Thoracic aorta (tissue), 2 donors: ENCODE results near the gene ESYT3. TPM values are rescaled to one million over a fixed set of nuclear protein-coding genes. Genes with fewer than 3 reads are reported as not detected.
"Not testable (repeated sequence)": the region's sequence is repeated elsewhere in the genome, so short reads cannot be mapped to it uniquely, and the experiment has no call there.

Experiments used
- ATAC-seq: fragments of 150-250 bp; one replicate; pipeline ENCODE4 v1.8.0; 2017; ENCODE audit warnings: low read depth; ENCODE audit not compliant: insufficient number of reproducible peaks, low FRiP score
- DNase-seq: peaks from one replicate; pipeline ENCODE4 v3.0.0-alpha.2; 2020; ENCODE audit warnings: low spot score
- H3K27ac ChIP-seq, 2 donors: fragments of 200-600 bp; sonication (generic); 1 replicate in 1 of 2; 2 replicates in 1 of 2; pipeline ENCODE4 v1.5.1; 2016; ENCODE audit warnings: mild to moderate bottlenecking in 2 of 2, moderate library complexity in 2 of 2
- H3K27me3 ChIP-seq: fragments of 200-600 bp; sonication (generic); replicated peaks from 2 replicates; pipeline ENCODE4 v1.6.0; 2016; ENCODE audit warnings: mild to moderate bottlenecking; ENCODE audit not compliant: insufficient read depth
- H3K36me3 ChIP-seq: fragments of 200-600 bp; sonication (generic); one replicate; pipeline ENCODE4 v1.5.1; 2016
- H3K4me1 ChIP-seq, 2 donors: fragments of 200-600 bp; sonication (generic); 1 replicate in 1 of 2; 2 replicates in 1 of 2; pipeline versions ENCODE4 v1.5.1 to v1.6.0; 2016; ENCODE audit warnings: low read depth in 2 of 2, mild to moderate bottlenecking in 1 of 2; ENCODE audit not compliant: control insufficient read depth in 1 of 2
- H3K4me3 ChIP-seq: fragments of 200-600 bp; sonication (generic); 2 replicates; pipeline ENCODE4 v1.5.1; 2016; ENCODE audit warnings: mild to moderate bottlenecking
- H3K9me3 ChIP-seq: fragments of 200-600 bp; sonication (generic); 2 replicates; pipeline ENCODE4 v1.5.1; 2016
- total RNA-seq, 2 donors: library from RNA; depleted of rRNA; stranded (reverse); fragments of >200 nt; gene quantifications; one replicate each; pipeline versions ENCODE4 v1.1.0 to v1.2.3, GENCODE V29; 2016
- TF ChIP-seq, protein P1 (sequence below): fragments of 200-600 bp; sonication (generic); IDR thresholded peaks from one replicate; pipeline ENCODE4 v1.5.1; 2019; ENCODE audit warnings: antibody characterized with exemption

ESYT3 gene
- total RNA-seq, 2 donors from 2014 or later: 1.9 to 7.1 TPM

- H3K4me1 ChIP-seq: no peaks in the 10 kb centered on the region
- H3K9me3 ChIP-seq: no peaks in the 10 kb centered on the region
- H3K4me3 ChIP-seq: no peak overlapping the region
- DNase-seq (no peak), ATAC-seq (no peak)
- H3K27ac ChIP-seq: no peak overlapping the region
- TF ChIP-seq, protein P1, sequence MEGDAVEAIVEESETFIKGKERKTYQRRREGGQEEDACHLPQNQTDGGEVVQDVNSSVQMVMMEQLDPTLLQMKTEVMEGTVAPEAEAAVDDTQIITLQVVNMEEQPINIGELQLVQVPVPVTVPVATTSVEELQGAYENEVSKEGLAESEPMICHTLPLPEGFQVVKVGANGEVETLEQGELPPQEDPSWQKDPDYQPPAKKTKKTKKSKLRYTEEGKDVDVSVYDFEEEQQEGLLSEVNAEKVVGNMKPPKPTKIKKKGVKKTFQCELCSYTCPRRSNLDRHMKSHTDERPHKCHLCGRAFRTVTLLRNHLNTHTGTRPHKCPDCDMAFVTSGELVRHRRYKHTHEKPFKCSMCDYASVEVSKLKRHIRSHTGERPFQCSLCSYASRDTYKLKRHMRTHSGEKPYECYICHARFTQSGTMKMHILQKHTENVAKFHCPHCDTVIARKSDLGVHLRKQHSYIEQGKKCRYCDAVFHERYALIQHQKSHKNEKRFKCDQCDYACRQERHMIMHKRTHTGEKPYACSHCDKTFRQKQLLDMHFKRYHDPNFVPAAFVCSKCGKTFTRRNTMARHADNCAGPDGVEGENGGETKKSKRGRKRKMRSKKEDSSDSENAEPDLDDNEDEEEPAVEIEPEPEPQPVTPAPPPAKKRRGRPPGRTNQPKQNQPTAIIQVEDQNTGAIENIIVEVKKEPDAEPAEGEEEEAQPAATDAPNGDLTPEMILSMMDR: no peak
- H3K36me3 ChIP-seq: no peaks in the 10 kb centered on the region
- H3K27me3 ChIP-seq: no peaks in the 10 kb centered on the region
These were observed 18.0 kb downstream of the ESYT3 start for GRCh38 chr3:138452436-138452835.

DNA sequence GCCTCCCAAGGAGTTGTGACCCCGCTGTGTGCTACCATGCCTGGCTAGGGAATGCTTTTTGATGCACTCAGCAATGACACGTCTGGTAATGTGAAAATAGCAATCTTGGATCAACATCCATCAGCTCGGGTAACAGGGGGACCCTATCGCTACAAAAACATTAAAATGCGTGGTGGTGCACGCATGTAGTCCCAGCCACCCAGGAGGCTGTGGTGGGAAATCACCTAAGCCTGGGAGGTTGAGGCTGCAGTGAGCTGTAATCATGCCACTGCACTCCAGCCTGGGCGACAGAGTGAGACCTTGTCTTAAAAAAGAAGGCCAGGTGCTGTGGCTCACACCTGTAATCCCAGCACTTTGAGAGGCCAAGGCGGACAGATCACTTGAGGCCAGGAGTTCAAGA is 19.5 kb downstream of the ESYT3 start:
- H3K36me3 ChIP-seq, DNase-seq, H3K4me1 ChIP-seq, H3K9me3 ChIP-seq, ATAC-seq, H3K4me3 ChIP-seq, H3K27me3 ChIP-seq, H3K27ac ChIP-seq: not testable (repeated sequence)

DNA sequence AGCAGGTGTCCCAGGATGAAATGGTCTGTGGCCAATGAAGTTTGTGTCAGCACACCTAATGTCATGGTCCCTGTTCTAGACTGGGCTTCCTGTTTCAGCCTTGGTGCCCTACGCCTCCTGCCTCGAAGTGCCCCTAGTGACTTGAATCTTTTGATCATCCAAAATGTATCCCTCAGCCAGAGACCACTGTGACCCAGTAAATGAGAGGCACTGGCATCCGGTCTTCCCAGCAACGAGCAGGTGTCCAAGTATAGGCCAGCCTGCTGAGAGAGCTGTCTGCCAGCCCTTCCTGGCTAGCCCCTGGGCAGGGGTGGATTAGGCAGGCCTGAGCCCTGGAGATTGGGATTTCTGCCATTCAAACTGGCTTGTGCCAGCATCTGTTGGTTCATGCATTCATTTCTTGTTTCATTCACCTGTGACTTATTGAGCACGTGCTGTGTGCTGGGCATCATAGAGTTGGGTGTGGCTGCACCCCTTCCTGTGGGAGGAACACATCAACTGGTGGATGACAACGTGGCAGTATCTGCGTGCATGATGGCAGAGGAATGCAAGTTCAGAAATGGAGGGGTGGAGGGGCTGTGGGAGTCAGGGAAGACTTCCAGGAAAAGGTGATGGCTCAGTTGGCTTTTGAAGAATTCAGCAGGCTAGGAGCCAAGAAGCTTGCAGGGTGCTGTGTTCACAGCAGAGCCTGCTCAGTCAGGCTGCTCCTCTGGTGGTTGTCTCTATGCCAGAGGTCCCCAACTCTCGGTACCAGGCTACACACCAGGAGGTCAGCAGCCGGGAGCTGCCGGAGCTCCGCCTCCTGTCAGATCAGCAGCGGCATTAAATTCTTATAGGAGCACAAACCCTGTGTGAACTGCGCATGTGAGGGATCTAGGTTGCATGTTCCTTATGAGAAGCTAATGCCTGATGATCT is 21.6 kb downstream of the ESYT3 start:
- H3K4me1 ChIP-seq: peaks cover 0 to 7% of the 10 kb centered on the region in 2 donors

DNA sequence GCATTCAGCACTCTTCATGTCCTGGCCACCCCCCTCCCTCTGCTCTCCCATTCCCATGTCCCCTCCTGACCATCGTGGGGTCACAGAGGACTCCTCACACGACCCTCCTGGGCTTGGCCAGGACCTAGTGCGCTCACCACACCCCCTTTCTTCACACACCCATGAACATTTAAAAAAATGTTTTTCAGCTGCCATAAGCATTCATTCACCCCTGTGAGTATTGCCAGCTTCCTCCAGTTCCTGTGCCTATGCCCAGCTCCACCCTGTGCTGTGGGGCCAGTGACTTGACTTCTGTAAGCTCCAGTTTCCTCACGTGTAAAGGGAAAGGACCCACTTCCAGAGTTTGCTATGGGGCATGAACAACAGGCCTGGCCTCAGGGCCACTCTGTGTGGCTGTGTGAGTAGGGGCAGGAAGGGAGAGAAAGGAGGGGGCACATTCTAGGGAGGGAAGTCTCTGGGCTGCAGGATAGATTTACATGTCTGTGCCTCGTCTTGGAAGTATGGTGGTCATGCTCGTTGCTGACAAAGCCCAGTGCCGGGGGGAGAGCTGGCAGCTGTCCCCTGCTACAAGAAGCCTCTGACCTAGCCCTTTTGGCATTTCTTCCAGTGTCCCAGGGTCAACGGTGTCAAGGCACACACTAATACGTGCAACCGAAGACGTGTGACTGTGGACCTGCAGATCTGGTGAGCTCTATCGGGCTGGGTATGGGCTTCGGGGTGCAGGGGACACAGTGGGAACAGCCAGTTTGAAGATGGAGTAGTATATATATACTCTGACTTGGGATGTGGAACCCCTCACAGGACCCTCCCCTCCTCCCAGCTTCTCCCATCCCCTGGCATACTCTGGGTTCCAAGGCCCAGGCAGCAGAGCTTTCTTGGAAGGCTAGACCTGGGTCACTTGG is 22.8 kb downstream of the ESYT3 start:
- no peak overlapping the region for H3K27ac ChIP-seq
- no peak for ATAC-seq
- no peak for DNase-seq
- H3K9me3 ChIP-seq: no peaks in the 10 kb centered on the region
- TF ChIP-seq, protein P1: no peak
- H3K4me1 ChIP-seq: peaks cover 0 to 7% of the 10 kb centered on the region in 2 donors
- H3K4me3 ChIP-seq: no peak overlapping the region
- no peaks in the 10 kb centered on the region for H3K36me3 ChIP-seq
- no peaks in the 10 kb centered on the region for H3K27me3 ChIP-seq

More for the DNA sequence above, 21.6 kb downstream of the ESYT3 start:
- TF ChIP-seq, protein P1: no peak
- Histone ChIP-seq H3K36me3 (no peaks in the 10 kb centered on the region), H3K9me3 (no peaks in the 10 kb centered on the region), H3K27ac (no peak overlapping the region), H3K27me3 (no peaks in the 10 kb centered on the region), H3K4me3 (no peak overlapping the region)
- no peak for ATAC-seq
- no peak for DNase-seq

DNA sequence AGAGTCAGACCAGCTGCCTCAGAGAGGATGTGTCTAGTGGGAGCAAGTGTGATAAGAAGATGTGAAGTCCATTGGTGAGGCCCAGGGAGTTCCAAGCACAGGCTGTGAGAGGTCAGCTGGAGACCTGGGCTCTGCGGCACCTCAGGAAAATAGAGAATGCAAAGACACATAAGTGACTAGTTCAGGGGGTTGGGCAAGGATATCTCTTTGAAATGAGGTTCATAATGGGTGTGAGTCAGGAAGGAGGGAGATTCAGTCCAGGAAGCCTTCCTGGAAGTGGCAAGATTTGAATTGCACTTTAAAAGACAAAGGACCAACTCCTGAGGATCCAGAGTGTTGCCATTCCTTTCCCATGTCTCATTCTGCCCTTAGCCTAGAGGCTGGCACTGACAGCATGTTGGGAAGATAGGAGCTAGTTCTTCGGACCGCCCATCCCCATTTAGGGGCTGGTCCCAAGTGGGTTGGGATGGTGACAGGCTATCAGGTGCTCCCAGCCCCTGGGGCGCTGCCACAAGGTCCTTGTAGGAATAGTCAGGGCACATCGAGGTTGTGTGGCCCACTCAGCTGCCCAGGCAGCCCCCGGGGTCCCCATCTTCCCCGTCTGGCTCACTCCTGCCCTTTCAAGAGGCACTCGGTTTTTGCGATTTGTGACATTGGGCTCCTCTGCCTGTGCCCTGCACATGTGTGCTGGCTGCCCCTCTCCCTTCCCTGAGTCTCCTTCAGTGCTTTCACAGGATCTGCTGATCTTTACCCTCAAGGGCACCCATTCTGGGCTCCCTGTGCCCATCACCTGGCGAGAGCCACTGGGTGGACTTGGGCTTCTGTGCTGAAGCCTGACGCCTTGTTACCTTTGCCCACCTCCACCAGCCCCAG is 23.7 kb downstream of the ESYT3 start:
- TF ChIP-seq, protein P1: no peak
- no peaks in the 10 kb centered on the region for H3K27me3 ChIP-seq
- no peaks in the 10 kb centered on the region for H3K36me3 ChIP-seq
- H3K9me3 ChIP-seq: no peaks in the 10 kb centered on the region
- ATAC-seq (no peak), DNase-seq (no peak)
- H3K27ac ChIP-seq: no peak overlapping the region
- H3K4me1 ChIP-seq: peaks cover 0 to 7% of the 10 kb centered on the region in 2 donors
- H3K4me3 ChIP-seq: no peak overlapping the region
